ENCODE results near the gene TECTB.

The TECTB gene

DNA sequence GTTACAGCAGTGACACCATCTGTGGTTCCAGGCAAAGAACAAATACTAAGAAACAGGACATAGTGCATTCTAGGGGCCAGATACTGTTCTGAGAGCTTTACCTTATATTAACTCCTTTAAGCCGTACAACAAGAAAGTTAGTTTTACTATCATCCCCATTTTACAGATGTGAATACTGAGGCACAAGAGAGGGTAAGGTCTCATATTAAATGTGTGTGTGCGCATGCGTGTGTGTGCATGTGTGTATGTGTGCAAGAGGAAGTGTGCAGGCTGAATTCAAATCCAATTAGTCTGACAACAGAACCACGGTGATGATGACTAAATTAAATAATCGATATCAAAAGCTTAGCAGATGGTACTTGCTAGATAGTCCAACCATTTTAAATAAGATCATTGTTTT is 11.0 kb downstream of the TECTB start:
- Histone ChIP-seq H3K4me2 (ENCODE audit: low read depth, low read length, poor library complexity, severe bottlenecking) (no peak overlapping the region), H3K27me3 (ENCODE audit: low read length) (no peaks in the 10 kb centered on the region), H3K9me3 (ENCODE audit: insufficient read depth, low read length) (no peaks in the 10 kb centered on the region), H3K27ac (ENCODE audit: low read depth, low read length) (no peak overlapping the region), H3K36me3 (ENCODE audit: low read length) (no peaks in the 10 kb centered on the region), H2AFZ (ENCODE audit: low read depth, low read length, severe bottlenecking) (no peak overlapping the region), H3F3A (ENCODE audit: insufficient read depth) (no peaks in the 10 kb centered on the region), H3K4me3 (ENCODE audit: insufficient read depth, low read length, poor library complexity, severe bottlenecking) (no peak overlapping the region), H4K20me1 (ENCODE audit: low read depth, low read length) (no peaks in the 10 kb centered on the region), H3K9me2 (replicated peaks; ENCODE audit: insufficient read depth, low read length) (no peaks in the 10 kb centered on the region), H3K79me2 (ENCODE audit: insufficient read depth, low read length) (no peaks in the 10 kb centered on the region), H3K9ac (ENCODE audit: low read length) (no peak overlapping the region)
- no peak for TF ChIP-seq EZH2phosphoT487 (conservative IDR thresholded peaks at IDR 0.05; ENCODE audit: low read length)
- TF ChIP-seq, protein P1, sequence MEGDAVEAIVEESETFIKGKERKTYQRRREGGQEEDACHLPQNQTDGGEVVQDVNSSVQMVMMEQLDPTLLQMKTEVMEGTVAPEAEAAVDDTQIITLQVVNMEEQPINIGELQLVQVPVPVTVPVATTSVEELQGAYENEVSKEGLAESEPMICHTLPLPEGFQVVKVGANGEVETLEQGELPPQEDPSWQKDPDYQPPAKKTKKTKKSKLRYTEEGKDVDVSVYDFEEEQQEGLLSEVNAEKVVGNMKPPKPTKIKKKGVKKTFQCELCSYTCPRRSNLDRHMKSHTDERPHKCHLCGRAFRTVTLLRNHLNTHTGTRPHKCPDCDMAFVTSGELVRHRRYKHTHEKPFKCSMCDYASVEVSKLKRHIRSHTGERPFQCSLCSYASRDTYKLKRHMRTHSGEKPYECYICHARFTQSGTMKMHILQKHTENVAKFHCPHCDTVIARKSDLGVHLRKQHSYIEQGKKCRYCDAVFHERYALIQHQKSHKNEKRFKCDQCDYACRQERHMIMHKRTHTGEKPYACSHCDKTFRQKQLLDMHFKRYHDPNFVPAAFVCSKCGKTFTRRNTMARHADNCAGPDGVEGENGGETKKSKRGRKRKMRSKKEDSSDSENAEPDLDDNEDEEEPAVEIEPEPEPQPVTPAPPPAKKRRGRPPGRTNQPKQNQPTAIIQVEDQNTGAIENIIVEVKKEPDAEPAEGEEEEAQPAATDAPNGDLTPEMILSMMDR (IDR thresholded peaks at IDR 0.05; ENCODE audit: insufficient read depth, low read length, poor library complexity, severe bottlenecking) = no peak

- no peak overlapping the region for H2AFZ ChIP-seq (ENCODE audit: low read depth, low read length, severe bottlenecking)
Observed at GRCh38 chr10:112295853-112296830, 12.9 kb downstream of the TECTB start.

DNA sequence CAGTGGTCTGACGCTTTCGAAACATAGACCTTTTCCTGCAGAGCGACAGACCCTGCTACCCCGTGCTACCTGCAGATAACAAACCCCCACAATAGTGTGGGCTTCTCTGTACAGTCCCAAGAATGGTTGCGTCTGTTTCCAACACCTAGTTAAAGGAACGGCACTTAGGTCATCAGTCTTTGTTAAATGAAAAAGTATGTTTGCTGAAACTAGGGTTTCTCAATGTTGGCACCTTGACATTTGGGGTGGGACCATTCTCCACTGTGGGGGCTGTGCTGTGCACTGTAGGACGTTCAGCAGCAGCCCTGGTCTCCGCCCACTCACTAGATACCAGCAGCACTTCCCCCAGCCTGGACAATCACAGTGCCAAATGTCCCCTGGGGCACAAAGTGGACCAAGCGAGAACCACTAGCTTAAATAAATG is 13.7 kb downstream of the TECTB start:
- TF ChIP-seq EZH2phosphoT487 (conservative IDR thresholded peaks at IDR 0.05; ENCODE audit: low read length) = no peak
- TF ChIP-seq, protein P1 (IDR thresholded peaks at IDR 0.05; ENCODE audit: insufficient read depth, low read length, poor library complexity, severe bottlenecking) = no peak
- Histone ChIP-seq H3F3A (ENCODE audit: insufficient read depth) (no peaks in the 10 kb centered on the region), H3K4me3 (ENCODE audit: insufficient read depth, low read length, poor library complexity, severe bottlenecking) (no peak overlapping the region), H3K27me3 (ENCODE audit: low read length) (no peaks in the 10 kb centered on the region), H3K27ac (ENCODE audit: low read depth, low read length) (no peak overlapping the region), H3K36me3 (ENCODE audit: low read length) (no peaks in the 10 kb centered on the region), H3K9ac (ENCODE audit: low read length) (no peak overlapping the region), H3K79me2 (ENCODE audit: insufficient read depth, low read length) (no peaks in the 10 kb centered on the region), H2AFZ (ENCODE audit: low read depth, low read length, severe bottlenecking) (no peak overlapping the region), H3K4me2 (ENCODE audit: low read depth, low read length, poor library complexity, severe bottlenecking) (no peak overlapping the region), H4K20me1 (ENCODE audit: low read depth, low read length) (no peaks in the 10 kb centered on the region), H3K9me2 (replicated peaks; ENCODE audit: insufficient read depth, low read length) (no peaks in the 10 kb centered on the region), H3K9me3 (ENCODE audit: insufficient read depth, low read length) (no peaks in the 10 kb centered on the region)

More at GRCh38 chr10:112295853-112296830, 12.9 kb downstream of the TECTB start:
- Histone ChIP-seq H3F3A (ENCODE audit: insufficient read depth) (no peaks in the 10 kb centered on the region), H3K4me3 (ENCODE audit: insufficient read depth, low read length, poor library complexity, severe bottlenecking) (no peak overlapping the region), H3K79me2 (ENCODE audit: insufficient read depth, low read length) (no peaks in the 10 kb centered on the region), H3K9me3 (ENCODE audit: insufficient read depth, low read length) (no peaks in the 10 kb centered on the region), H3K4me2 (ENCODE audit: low read depth, low read length, poor library complexity, severe bottlenecking) (no peak overlapping the region), H3K36me3 (ENCODE audit: low read length) (no peaks in the 10 kb centered on the region), H3K27me3 (ENCODE audit: low read length) (no peaks in the 10 kb centered on the region), H3K9ac (ENCODE audit: low read length) (no peak overlapping the region), H4K20me1 (ENCODE audit: low read depth, low read length) (no peaks in the 10 kb centered on the region), H3K9me2 (replicated peaks; ENCODE audit: insufficient read depth, low read length) (no peaks in the 10 kb centered on the region), H3K27ac (ENCODE audit: low read depth, low read length) (no peak overlapping the region)
- TF ChIP-seq EZH2phosphoT487 (conservative IDR thresholded peaks at IDR 0.05; ENCODE audit: low read length) = no peak
- TF ChIP-seq, protein P1 (IDR thresholded peaks at IDR 0.05; ENCODE audit: insufficient read depth, low read length, poor library complexity, severe bottlenecking) = no peak

All from SU-DHL-6 (cell line).